Inferior parietal cortex (tissue), 1 donor: ENCODE measurements around the gene AMFR.
"Not testable (repeated sequence)": the region's sequence is repeated elsewhere in the genome, so short reads cannot be mapped to it uniquely, and the experiment has no call there.

Experiments used
- DNase-seq: peaks from one replicate; pipeline ENCODE4 v3.0.0-alpha.2; 2016; ENCODE audit errors: extremely low spot score

Gene AMFR

GRCh38 chr16:56388209-56388608, 37.1 kb downstream of the AMFR start:
- no peak for DNase-seq

- DNase-seq, result no peak
Measured at GRCh38 chr16:56387396-56387795, 37.9 kb downstream of the AMFR start.

- DNase-seq, result no peak
Measured at GRCh38 chr16:56384074-56384721, 41.1 kb downstream of the AMFR start.

- DNase-seq, result no peak
Measured at GRCh38 chr16:56382901-56383355, 42.4 kb downstream of the AMFR start.

DNA sequence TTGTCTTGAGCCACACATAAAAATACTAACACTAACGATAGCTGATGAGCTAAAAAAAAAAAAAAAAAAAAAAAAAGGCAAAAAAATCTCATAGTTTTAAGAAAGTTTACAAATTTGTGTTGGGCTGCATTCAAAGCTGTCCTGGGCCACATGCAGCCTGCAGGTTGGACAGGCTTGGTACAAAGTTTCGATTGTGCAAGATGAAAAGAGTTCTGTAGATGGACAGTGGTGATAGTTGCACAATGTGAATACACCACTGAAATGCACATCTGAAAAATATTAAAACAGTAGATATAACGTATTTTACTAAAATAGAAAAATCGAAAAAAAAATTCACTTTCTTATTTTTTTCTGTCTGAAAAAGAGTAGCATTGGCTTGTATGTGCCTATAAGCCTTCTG, 42.9 kb downstream of the AMFR start:
- DNase-seq, result no peak

DNA sequence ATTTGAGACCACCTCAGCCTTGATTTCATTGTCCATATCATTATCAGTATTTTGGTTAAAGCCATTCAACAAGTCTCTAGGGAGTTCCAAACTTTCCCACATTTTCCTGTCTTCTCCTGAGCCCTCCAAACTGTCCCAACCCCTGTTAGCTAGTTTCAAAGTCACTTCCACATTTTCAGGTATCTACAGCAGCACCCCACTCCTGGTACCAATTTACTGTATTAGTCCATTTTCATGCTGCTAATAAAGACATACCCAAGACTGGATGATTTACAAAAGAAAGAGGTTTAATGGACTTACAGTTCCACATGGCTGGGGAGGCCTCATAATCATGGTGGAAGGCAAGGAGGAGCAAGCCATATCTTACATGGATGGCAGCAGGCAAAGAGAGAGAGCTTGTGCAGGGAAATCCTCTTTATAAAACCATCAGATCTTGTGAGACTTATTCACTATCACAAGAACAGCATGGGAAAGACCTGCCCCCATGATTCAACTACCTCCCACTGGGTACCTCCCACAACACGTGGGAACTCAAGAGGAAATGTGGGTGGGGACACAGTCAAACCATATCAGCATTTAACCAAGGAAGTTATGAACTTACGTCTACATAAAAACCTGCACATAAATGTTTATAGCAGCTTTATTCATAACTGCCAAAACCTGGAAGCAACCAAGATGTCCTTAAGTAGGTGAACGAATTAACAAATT, 44.4 kb downstream of the AMFR start:
- DNase-seq, result not testable (repeated sequence)

DNA sequence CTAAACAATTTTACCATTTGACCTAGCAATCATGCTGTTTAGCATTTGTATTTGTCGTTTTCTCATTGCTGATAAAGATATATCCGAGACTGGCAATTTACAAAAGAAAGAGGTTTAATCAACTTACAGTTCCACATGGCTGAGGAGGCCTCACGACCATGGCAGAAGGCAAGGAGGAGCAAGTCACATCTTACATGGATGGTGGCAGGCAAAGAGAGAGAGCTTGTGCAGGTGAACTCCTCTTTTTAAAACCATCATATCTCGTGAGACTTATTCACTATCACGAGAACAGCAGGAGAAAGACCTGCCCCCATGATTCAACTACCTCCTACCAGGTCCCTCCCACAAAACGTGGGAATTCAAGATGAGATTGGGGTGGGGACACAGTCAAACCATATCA, 46.3 kb downstream of the AMFR start:
- not testable (repeated sequence) for DNase-seq

DNA sequence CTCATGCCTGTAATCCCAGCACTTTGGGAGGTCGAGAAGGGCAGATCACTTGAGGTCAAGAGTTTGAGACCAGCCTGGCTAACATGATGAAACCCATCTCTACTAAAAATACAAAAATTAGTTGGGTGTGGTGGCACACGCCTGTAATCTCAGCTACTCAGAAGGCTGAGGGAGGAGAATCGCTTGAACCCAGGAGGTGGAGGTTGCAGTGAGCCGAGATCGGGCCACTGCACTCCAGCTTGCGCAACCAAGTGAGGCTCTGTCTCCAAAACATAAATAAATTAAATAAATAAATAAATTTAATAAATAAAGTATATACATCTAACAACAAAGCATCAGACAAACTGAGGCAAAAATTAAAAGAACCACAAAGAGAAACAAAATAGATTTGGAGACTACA, 49.6 kb downstream of the AMFR start:
- not testable (repeated sequence) for DNase-seq

DNA sequence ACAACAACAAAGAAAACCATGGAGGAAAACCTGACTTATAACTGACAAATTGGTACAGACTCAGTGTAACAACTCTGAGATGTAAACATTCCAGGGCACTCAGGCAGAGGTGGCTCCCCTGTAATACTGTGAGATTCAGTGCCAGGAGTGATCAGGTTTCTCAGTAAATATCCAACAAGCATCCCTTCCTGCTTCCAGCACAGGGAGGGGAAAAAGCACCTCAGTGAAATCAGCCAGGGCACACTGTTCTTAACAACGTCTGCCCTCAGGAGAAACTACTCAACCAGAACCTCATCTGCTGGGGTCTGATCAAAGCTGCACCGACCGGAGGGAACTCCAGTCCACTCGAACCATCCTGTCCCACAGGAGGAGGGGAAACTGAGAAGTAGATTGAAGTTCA, 52.3 kb downstream of the AMFR start:
- no peak for DNase-seq

GRCh38 chr16:56372013-56372634, 53.2 kb downstream of the AMFR start:
- no peak for DNase-seq

GRCh38 chr16:56371660-56371937, 53.7 kb downstream of the AMFR start:
- no peak for DNase-seq

DNA sequence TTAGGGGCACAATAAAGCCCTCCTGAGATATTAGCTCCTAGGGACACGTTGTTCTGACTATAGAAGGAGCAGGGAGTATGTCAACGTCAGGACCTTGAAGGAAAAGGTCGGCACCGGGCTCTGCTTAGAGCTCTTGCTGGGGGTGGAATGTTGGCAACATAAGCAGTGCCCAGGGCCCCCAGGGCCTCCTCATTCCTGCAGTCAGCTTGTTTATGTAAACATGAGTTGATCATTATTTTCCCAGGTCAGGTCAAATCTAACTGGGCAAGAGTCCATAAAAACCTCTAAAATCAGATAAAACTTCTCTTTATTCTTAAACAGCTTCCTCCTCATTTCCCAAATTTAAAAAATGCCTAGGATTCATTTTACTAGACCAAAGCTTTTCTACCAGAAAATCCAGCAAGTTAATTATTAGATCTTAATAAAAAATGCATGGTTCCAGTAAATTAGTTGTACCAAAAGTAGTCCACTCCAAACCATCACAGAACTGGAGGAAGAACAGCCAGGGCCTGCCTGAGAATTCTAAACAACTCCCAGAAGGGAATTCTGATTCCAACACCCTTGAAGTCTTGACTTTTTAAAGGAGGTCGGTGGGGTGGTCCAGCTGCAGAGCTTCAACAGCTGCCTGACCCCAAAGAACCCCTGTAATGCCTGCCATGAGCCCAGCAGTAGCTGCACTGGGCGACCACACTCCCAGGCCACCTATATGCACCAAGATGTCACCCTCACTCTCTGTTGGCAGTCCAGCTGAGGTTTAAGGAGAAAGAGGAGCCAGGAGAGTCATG, 54.3 kb downstream of the AMFR start:
- DNase-seq, result no peak

DNA sequence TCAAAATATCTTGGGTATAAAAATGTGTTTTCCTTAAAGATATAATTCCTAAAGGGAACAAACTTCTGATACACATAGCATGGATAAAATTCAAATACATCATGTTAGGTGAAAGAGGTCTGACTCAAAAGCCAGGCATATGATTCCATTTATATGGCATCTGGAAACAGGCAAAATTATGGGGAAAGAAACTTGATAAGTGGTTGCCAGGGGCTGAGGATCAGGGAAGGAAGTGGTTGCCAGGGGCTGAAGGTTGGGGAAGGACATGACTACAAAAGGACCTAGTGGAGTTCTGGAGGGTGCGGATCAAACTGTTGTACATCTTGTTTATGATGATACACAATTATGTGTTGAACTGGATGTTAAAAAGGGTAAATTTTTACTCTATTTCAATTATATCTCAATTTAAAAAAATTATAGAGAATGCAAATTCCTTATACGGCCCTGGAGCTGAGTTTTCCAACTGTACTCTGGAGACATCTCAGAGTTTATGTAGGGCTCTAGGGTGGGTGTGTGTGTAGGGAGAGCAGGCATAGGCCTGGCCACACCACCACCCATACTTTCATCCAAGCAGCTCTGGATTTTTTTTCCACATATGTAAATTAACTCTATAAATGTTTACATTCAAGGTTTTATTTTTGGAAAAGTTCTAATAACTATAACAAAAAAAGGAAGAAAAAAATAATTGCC, 55.0 kb downstream of the AMFR start:
- DNase-seq, result no peak

GRCh38 chr16:56369202-56369601, 56.1 kb downstream of the AMFR start:
- DNase-seq, result no peak

- DNase-seq, result no peak
Measured at GRCh38 chr16:56368545-56368944, 56.8 kb downstream of the AMFR start.

GRCh38 chr16:56367764-56368163, 57.6 kb downstream of the AMFR start:
- no peak for DNase-seq

GRCh38 chr16:56366945-56367344, 58.4 kb downstream of the AMFR start:
- no peak for DNase-seq

GRCh38 chr16:56365552-56365951, 59.8 kb downstream of the AMFR start:
- no peak for DNase-seq

DNA sequence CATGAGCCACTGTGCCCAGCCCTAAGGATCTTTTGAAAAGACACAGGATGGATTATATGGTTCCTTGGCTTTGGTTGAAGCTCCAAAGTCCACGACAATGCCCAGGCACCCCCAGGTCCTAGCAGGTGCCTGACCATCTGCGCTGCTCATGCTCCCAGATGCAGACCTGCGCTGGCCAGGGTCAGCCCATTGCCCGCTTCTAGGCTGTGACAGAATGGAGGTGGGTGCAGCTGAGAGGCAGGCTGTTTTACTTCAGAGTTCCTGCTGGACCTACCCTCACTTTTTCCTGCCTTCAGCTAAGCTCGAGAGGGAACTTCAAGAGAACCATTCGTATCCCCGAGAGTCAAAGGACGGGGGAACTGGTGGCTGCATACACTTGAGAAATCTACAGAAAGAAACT, 60.5 kb downstream of the AMFR start:
- no peak for DNase-seq

- no peak for DNase-seq
Measured at GRCh38 chr16:56363781-56364565, 61.4 kb downstream of the AMFR start.

DNA sequence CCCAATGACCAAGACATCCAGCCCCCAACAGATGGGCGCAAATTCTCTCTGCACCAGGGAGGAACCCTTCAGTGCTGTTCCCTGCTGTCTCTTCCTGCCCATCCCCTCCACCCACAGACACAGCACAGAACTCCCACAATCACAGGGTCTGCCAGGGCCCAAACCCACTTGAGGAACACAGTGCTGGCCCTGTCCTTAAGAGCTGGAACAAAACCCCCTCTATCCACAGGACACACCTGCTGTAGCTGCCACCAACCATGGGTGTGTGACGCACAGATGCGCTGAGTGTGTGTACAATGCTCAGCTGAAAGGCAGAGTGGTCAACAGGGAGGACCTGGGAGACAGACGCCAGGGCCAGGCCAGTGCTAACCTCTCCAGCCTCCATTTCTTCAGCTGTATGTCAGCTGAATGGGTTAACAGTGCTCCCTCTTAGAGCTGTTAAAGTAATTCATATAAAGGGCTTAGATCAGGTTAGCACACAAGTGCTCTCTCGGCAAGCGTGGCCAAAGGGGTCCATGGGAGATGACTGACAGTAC, 62.1 kb downstream of the AMFR start:
- DNase-seq, result no peak
